ENCODE measurements around the gene LY6G6F. TPM values are rescaled to one million over a fixed set of nuclear protein-coding genes. Genes with fewer than 3 reads are reported as not detected.

LY6G6F gene
- total and polyA plus RNA-seq, 2 of the 13 experiments (the other 11 are each of a cell fraction or from before 2014, with no cell fraction given), result not detected

DNA sequence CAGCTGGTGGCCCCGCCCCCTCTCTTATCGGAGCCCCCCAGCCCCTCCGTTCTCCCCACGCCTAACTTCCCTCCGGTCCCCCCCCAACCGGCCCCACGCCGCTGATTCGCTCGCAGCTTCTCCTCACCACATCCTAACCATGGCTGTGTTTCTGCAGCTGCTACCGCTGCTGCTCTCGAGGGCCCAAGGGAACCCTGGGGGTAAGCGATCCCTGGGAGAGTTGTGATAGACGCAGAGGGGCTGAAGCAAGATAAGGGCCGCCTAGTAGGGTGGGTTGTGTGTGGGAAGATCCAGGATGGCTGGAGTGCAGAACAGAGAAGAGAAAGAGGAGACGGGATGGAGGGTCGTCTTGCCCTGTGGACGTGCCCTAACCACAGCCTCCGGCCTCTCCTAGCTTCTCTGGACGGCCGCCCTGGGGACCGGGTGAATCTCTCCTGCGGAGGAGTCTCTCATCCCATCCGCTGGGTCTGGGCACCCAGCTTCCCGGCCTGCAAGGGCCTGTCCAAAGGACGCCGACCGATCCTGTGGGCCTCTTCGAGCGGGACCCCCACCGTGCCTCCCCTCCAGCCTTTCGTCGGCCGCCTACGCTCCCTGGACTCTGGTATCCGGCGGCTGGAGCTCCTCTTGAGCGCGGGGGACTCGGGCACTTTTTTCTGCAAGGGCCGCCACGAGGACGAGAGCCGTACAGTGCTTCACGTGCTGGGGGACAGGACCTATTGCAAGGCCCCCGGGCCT, 16.7 kb downstream of the LY6G6F start, which contains the start of gene MPIG6B:
MPIG6B (plus strand) TSS at position 129 of the 735 bp plus-strand sequence; CDS start at position 140, 11 bp downstream.
- DNase-seq (ENCODE audit: low spot score) (no peak), FAIRE-seq (no peak), ATAC-seq (peak; percentile 7)
- ChIA-PET POLR2A (interaction anchor here (0.7 to 3.4 kb wide), 7 partner anchors 8 to 111 kb away, joined by 3 to 20 read pairs (median 5); partner anchors contain the start of genes ABHD16A, CLIC1, HSPA1B and LY6G6D), CTCF (ENCODE audit: low intra/inter-chr PET ratio, low total read pairs) (no interaction called here)
- Histone ChIP-seq H3K4me3 (replicated peaks in 1 of 3; ENCODE audit: insufficient read depth in 1 of 3, low read depth in 2 of 3, low read length in 3 of 3) (no peak within 1 kb of the TSS), H3K79me2 (ENCODE audit: insufficient read depth, low read length) (no peaks in the 10 kb centered on the region), H3K4me1 (ENCODE audit: insufficient read depth, low read length) (no peaks in the 10 kb centered on the region), H4K20me1 (ENCODE audit: insufficient read depth, low read length) (no peaks in the 10 kb centered on the region), H3K27ac (ENCODE audit: extremely low read length, insufficient read depth, low read length) (no peak within 1 kb of the TSS), H3K36me3 (replicated peaks in 1 of 2; ENCODE audit: control insufficient read depth in 1 of 2, insufficient read depth in 2 of 2, low read length in 2 of 2) (peaks cover 0 to 5% of the 10 kb centered on the region in 2 experiments; a peak in 2 of 5 replicates), H3K9ac (ENCODE audit: insufficient read depth, low read depth, low read length) (no peak within 1 kb of the TSS), H3K9me3 (ENCODE audit: low read length) (no peaks in the 10 kb centered on the region), H3K4me2 (ENCODE audit: low read depth, low read length) (no peak within 1 kb of the TSS), H3K27me3 (ENCODE audit: control insufficient read depth in 1 of 2, insufficient read depth in 2 of 2, low read length in 2 of 2) (peaks cover 2 to 35% of the 10 kb centered on the region in 2 experiments; a peak in 4 of 5 replicates), H2AFZ (ENCODE audit: low read length) (no peak within 1 kb of the TSS)
- TF ChIP-seq CEBPG (CRISPR knock-in tag; IDR thresholded peaks at IDR 0.05) (no peak), RBFOX2 (IDR thresholded peaks at IDR 0.05; ENCODE audit: low read depth, low read length) (0 out of 2 replicates have a peak, but pooled peaks have one; percentile 15), AGO2 (optimal IDR thresholded peaks at IDR 0.05; ENCODE audit: low read depth, low read length) (peak; percentile 78), AGO1 (IDR thresholded peaks at IDR 0.05; ENCODE audit: low read depth, low read length, poor library complexity, severe bottlenecking) (no peak), ZNF101 (CRISPR knock-in tag; IDR thresholded peaks at IDR 0.05; ENCODE audit: borderline replicate concordance, low read depth) (no peak), RBAK (CRISPR knock-in tag; IDR thresholded peaks at IDR 0.05) (no peak), SMAD3 (CRISPR knock-in tag; IDR thresholded peaks at IDR 0.05) (no peak), NKX3-1 (CRISPR knock-in tag; IDR thresholded peaks at IDR 0.05) (no peak)
- TF ChIP-seq, protein P1, sequence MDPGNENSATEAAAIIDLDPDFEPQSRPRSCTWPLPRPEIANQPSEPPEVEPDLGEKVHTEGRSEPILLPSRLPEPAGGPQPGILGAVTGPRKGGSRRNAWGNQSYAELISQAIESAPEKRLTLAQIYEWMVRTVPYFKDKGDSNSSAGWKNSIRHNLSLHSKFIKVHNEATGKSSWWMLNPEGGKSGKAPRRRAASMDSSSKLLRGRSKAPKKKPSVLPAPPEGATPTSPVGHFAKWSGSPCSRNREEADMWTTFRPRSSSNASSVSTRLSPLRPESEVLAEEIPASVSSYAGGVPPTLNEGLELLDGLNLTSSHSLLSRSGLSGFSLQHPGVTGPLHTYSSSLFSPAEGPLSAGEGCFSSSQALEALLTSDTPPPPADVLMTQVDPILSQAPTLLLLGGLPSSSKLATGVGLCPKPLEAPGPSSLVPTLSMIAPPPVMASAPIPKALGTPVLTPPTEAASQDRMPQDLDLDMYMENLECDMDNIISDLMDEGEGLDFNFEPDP (CRISPR knock-in tag; conservative IDR thresholded peaks at IDR 0.05), result no peak
- TF ChIP-seq, protein P2, sequence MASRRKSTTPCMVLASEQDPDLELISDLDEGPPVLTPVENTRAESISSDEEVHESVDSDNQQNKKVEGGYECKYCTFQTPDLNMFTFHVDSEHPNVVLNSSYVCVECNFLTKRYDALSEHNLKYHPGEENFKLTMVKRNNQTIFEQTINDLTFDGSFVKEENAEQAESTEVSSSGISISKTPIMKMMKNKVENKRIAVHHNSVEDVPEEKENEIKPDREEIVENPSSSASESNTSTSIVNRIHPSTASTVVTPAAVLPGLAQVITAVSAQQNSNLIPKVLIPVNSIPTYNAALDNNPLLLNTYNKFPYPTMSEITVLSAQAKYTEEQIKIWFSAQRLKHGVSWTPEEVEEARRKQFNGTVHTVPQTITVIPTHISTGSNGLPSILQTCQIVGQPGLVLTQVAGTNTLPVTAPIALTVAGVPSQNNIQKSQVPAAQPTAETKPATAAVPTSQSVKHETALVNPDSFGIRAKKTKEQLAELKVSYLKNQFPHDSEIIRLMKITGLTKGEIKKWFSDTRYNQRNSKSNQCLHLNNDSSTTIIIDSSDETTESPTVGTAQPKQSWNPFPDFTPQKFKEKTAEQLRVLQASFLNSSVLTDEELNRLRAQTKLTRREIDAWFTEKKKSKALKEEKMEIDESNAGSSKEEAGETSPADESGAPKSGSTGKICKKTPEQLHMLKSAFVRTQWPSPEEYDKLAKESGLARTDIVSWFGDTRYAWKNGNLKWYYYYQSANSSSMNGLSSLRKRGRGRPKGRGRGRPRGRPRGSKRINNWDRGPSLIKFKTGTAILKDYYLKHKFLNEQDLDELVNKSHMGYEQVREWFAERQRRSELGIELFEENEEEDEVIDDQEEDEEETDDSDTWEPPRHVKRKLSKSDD (CRISPR knock-in tag; IDR thresholded peaks at IDR 0.05; ENCODE audit: low read depth), result no peak
- TF ChIP-seq, protein P3, sequence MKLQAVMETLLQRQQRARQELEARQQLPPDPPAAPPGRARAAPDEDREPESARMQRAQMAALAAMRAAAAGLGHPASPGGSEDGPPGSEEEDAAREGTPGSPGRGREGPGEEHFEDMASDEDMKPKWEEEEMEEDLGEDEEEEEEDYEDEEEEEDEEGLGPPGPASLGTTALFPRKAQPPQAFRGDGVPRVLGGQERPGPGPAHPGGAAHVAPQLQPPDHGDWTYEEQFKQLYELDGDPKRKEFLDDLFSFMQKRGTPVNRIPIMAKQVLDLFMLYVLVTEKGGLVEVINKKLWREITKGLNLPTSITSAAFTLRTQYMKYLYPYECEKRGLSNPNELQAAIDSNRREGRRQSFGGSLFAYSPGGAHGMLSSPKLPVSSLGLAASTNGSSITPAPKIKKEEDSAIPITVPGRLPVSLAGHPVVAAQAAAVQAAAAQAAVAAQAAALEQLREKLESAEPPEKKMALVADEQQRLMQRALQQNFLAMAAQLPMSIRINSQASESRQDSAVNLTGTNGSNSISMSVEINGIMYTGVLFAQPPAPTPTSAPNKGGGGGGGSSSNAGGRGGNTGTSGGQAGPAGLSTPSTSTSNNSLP (IDR thresholded peaks at IDR 0.05; ENCODE audit: low read depth, low read length), result no peak
- no TSS peak for BruUV-seq (replicated peaks)
- WGBS (ENCODE audit: low lambda C conversion rate), result 69% methylated on average over 46 of the region's 46 CpGs
- in situ Hi-C loops (cut with HindIII; ENCODE audit: extremely low pct_ligation_motif_present, low pct_unique_long_range_greater_than_20kb), result no loop called here
- intact Hi-C loops (cut with micrococcal nuclease; ENCODE audit: unreplicated experiment), result no loop called here
